Midbrain (tissue), 1 donor: ENCODE data around the gene GAS6.

Experiments used
- DNase-seq: peaks from one replicate; lab custom pipeline; 2025; lab: John Stamatoyannopoulos, UW

GAS6 gene

DNA sequence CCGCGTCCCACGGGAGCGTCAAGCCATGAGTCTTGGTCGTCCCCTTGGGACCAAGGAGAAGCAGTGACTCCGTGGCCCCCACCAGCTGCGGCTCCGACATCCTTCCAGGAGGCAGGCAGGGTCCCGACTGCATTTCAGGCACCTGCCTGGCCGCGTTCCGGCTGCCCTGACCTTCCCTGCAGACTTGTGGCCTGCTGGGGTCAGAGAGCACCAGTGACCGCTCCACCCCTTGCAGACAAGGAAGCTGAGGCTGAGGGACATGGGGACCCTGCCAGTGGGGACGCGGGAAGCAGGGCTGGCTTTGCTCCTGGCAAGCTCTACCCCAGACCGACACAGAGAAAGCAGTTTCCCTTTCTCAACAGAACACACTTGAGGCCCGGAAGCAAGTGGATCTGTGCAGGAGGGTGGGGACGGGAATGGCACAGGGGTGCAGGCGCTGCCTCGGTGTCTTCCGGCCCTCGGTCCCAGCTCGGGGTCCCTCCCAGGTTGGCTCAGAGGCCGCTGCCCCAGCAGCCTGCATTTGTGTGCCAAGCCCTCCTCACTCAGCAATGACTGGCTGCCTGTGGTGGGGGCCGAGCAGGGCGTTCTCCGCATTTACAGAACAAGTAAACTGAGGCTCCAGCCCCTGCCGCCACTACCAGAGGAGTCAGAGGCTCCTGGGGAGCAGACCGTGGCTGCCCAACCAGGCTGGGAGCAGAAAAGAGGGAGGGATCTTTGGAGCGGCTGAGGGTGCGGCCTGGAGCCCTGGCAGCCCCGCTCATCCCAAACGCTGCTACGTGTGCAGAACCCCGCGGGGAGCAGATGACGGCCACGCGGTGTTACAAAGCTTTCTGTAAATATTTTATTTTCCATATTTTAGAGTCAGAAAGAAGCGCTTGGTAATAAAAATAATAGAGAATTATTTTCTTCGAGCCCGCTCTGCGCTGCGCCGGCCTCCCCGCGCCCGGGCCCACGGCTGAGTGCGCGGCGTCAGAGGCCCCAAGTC is 43.9 kb downstream of the GAS6 start:
- no peak for DNase-seq

DNA sequence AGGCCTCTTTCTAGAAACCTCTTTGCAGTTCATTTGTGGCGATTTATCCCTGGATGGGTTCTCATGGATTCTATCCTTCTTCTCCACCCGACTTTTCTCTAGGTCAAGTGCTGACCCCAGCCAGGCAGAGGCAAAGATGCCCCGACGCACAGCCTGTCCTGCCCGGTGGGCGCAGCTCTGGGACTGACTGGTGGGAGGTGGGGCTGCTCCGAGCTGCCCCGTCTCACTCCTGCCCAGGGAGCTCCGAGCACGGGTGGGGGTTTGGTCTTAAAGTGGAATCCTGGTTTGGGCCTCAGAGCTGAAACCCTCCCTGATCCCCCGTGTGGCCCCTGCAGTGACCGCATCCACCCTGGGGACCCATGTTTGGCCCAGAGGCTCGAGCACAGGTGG is 44.5 kb downstream of the GAS6 start:
- DNase-seq, result no peak

DNA sequence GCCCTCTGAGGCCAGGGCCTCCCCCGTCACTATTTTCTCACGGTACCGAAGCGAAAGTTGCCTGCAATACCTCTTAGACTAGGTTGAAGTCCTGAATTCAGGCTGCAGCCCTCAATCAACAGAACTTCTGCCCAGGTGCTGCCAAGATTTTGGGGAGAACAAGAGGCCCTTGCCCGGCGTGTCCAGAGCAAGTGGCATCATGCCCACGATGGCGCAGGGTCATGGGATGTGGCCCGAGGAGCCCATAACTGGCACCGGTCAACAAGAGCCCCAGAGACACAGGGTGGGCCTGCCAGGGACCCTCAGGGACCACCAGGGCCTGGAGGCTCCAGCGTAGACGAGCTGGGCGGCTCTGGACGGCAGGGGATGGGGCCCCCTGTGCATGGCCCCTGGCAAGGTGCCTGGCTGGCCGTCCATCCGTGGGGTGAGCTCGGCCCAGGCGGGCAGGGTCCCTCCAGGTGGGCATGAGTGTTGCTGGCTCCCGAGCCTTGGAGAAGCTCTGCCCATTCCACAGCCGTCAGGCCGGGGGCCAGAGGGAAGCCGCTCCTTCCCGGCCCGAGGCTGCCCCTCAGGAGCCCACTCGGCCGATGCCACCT is 45.1 kb downstream of the GAS6 start:
- no peak for DNase-seq

DNA sequence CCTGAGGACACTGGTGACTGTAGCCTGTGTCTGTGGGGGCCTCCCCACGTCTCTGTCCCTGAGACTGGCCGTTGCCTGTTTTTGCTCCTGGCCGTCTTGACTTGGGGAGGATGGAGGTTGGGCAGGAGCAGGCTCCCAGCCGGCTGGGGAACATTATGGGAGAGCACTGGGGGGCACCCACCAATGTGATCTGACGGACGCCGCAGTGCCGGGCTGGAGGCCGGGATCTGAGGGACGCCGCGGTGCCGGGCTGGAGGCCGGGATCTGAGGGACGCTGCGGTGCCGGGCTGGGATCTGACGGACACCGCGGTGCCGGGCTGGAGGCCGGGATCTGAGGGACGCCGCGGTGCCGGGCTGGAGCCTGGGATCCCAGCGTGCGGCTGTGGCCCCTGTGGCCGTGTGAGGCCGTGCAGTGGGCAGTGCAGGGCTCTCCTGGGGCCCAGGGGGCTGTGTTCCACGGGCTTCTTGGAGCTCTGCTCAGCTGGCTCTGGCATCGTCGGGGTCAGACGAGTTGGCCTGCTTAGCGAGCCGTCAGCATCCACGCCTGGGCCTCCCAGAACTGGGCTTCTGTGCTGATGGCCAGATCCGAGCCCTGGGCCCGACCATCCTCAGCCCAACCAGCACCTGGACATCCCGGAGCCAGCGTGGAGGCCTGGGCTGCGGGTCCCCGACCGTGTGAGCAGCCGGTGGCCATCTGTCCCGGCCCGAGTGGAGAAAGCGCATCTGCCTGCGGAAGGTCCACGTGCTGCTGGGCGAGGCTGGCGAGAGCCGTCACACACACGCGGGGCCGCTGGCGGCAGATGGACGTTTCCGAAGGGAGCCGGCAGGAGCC is 45.8 kb downstream of the GAS6 start:
- no peak for DNase-seq

DNA sequence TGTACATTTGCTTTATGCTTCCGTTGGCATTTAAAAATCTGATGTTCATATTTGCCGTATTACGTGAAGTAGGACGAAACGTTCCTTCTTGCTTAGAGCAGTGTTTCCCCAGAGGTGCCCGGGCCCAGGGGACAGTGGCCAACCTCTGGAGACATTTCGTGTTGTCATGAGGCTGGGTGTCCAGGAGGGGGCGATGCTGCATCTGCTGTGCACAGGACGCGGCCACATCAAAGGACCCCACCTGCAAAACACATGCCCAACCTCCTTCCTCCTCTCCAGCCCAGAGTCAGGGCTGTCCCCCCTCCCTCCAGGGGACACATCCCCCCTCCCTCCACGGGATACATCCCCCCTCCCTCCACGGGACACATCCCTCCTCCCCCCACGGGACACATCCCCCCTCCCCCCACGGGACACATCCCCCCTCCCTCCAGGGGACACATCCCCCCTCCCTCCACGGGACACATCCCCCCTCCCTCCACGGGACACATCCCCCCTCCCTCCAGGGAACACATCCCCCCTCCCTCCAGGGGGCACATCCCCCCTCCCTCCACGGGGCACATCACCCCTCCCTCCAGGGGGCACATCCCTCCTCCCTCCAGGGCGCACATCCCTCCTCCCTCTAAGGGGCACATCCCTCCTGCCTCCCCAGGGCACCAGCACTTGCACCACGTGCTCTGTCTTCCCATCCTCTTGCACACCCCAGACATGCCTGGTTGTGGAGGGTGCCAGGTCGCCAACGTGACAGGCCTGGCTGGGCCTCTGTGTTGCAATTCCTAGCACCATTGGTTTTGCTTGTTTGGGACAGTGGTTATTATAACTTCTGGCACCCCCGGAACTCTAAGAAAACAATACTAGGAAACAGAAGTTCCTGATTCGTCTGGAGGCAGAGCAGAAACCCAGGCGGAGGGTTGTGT is 46.7 kb downstream of the GAS6 start:
- peak; percentile 69 for DNase-seq

DNA sequence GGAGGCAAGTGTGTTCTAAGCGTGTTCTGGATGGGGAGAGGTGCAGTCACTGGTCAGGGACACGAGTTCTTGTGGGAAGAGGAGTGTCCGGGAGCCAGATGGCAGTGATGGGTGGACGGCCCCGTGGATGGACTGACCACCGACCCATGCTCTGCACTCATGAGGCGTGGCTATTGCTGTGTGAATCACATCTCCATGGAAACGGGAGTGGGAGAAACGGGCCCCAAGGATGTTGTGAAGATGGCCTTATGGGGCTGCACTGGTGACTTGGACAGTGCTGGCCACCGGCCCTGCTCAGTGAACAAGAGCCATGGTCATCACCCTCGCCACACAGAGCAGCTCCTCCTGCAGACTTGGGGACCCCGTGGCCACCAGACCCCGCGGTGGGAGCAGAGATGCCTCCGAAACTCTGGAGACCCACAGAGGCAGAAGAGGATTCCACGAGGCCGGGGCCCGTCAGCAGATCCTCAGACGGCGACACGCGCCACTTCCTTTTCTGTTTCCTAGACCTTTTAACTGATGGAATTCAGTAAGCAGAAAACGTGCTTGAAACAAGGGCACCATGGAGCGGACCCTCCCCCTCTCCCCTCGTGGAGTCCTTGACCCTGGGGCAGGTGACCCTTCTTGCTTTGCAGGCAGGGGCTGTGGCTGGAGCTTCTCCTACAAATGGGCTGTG is 47.5 kb downstream of the GAS6 start:
- DNase-seq, result no peak

DNA sequence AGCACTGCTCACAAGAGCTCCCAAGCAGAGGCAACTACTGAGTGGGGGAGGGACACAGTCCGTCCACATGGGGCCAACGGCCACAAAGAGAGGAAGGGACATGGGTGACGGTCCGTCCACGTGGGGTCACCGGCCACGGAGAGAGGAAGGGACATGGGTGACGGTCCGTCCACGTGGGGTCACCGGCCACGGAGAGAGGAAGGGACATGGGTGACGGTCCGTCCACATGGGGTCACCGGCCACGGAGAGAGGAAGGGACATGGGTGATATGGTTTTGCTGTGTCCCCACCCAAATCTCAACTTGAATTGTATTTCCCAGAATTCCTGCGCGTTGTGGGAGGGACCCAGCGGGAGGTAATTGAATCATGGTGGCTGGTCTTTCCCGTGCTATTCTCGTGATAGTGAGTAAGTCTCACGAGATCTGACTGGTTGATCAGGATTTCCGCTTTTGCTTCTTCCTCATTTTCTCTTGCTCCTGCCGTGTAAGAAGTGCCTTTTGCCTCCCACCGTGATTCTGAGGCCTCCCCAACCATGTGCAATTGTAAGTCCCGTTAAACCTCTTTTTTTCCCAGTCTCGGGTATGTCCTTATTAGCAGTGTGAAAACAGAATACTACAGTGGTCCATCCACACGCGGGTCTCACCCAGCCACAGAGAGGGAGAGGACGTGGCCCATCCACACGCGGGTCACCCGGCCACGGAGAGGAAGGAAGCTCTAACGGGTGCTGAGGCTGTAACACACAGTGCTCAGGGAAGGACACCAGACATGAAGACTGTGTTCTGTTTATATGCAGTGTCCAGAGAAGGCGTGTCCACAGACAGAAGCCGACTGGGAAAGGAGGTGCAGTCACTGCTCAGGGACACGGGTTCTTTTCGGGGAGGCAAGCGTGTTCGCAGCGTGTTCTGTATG is 48.5 kb downstream of the GAS6 start:
- no peak for DNase-seq

DNA sequence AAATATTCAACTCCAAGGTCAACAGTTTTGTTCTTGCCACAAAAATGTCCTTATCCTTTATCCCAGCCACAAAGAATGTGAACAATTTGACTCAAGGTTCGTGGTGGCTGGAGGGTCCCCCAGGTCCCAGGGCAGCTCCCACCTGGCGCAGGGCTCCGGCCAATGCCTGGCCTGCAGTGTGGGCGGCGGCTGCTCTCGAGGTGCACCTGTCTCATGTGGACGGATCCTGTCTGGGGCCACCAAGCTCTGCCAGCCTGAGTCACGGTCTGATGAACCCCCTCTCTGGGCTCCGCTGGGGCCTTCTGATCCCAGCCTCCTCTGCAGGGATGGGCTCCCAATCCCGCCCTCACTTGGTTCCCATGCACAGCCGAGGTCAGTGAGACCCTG is 49.4 kb downstream of the GAS6 start:
- DNase-seq, result no peak

DNA sequence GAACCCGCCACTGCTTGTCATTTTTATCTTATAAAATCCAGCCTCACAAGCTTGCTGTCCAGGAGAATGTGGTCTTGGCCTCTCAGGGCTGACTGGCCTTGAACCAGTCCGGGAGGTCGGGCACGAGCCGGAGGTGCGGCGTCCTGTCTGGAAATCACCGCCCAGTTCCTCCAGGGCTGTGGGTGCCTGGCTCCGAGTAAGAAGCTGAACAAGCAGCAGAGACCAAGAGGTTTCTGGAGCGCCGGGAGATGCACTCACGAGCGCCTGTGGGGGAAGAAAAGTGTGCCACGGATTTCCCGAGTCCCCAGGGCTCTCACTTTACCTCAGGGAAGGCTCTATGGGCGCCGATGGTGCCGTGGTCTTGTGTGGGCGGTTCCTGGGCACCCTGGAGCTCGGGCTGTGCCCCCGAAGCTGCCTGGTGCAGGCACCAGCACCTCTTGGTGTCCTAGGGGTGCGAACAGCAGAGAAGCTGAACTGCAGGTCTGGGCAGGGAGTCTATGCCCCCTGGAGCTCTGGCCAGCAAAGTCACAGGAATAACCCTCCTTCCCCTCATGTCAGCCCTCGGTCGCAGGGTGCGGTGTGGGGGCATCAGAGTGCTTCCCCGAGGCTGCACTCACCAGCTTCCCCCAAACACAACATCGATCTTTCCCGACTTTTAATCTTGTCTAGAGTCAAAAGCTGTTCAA is 50.0 kb downstream of the GAS6 start:
- DNase-seq, result no peak

DNA sequence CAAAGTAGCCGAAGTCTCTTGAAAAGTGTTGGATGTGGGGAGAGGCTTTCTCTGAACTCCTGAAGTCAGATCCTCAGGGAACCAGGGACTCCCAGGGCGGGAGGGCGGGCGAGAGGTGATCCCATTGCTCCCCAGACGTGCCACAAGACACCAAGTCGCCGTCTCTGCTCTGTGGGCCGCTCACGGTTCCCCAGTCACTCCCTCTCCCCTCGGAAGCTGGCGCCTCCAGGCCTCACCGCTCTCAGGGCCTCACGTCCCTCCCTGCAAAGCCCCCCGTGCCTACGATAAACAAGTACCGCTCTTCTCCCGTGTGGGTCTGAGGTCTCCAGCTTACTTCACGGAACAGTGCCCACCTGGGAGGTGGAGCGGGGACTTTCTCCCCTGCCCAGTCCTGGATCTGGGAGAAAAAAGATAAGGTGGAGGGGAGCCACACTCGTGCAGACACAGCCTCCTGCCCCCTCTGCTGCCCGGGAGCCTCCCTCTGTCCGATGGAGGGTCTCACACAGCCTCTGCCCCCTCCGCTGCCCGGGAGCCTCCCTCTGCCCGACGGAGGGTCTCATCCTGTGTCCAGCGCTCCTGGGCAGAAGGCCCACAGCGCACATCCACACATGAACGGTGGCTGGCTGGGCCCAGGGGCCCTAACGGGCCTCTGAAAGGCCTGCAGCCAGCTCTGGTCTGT is 50.7 kb downstream of the GAS6 start:
- DNase-seq, result no peak

DNA sequence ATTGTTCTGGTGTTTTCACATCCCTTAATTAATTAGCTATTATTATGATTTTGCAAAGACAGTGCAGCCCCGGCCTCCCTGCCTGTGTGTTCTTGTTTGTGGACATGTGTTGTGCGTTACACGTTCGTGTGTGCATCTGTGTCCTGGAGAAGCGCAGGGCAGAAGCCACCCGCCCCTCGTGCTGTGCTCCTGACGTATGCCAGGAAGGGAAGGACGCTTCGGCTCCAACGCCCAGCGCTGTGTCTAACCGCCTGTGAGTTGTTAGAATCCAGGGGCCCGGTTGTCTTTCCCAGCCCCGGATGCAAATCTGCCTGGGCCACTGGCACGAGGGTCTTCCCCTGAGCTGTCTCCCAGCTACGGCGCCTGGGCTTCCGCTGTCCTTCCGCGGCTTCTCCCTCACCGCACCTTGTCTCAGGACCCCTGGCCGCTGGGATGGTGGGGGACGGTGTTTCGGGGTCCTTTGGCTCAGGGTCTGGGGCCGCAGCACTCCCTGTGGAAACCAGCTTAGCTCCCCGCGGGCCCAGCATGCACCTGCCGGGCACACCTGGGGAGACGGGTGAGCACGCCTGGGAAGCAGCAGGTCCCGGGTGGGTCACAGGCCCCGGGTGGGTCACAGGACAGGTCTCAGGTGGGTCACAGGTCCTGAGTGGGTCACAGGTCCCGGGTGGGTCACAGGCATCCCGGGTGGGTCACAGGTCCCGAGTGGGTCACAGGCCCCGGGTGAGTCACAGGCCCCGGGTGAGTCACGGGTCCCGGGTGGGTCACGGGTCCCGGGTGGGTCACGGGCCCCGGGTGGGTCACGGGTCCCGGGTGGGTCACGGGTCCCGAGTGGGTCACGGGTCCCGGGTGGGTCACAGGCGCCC is 51.5 kb downstream of the GAS6 start:
- no peak for DNase-seq

DNA sequence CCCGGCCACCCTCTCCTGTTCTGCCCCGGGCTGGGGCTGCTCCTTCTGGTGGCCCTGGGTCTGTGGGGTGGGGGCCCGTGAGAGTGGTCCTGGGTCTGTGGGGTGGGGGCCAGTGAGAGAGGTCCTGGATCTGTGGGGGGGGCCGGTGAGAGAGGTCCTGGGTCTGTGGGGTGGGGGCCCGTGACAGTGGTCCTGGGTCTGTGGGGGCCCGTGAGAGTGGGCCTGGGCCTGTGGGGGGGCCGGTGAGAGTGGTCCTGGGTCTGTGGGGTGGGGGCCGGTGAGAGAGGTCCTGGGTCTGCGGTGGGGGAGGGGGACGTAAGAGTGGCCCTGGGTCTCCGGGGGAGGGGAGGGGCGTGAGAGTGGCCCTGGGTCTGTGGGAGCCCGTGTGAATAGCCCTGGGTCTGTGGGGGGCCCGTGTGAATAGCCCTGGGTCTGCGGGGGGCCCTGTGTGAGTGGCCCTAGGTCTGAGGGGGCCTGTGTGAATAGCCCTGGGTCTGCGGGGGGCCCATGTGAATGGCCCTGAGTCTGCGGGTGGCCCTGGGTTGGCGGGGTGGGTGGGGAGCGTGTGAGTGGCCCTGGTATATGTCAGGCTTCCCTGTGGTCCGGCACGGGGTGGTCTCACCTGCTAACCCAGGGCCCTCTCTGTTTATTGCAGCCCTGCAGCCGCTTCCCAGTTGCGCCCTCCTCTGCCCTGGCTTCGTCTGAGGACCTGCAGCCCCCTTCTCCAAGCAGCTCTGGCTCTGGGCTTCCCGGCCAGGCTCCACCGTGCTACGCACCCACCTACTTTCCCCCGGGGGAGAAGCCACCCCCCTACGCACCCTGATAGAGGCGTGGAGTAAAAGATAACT is 52.6 kb downstream of the GAS6 start:
- no peak for DNase-seq

DNA sequence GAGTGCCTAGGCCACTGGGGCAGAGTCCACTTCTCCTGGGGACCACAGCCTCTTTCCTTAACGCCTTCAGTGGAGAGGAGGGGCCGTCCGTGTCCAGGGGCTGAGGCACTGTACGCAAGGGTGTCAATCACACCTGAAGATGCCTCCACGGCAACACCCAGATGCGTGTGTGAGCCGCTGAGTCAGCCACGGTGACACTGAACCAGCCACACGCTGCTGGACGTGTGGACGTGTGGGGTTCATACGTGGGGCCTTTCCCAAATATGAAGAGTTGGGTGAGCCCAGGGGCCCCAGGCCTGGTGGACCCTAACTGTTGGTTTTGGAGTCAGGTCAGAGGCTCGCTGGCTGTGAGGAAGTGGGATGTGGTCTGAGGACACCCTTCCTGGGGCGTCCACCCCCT is 53.2 kb downstream of the GAS6 start:
- DNase-seq, result no peak

DNA sequence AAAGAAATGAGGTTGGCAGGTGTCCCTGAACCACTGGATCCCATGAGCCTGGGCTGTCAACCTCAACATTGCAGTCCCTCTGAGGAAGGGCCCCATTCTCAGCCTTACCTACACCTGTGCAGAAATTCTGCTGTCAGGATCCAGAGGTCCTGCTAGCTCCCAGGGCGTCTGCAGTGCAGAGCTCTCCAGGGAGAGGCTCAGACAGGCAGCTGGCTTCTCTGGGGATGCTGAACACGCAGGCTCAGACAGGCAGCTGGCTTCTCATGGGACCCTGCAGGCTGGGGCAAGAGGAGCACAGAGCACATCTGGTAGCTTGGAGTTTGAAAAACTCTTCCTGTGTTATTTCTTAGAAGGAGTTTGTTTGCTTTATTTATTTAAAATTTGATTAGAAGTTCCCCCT is 53.9 kb downstream of the GAS6 start:
- no peak for DNase-seq

DNA sequence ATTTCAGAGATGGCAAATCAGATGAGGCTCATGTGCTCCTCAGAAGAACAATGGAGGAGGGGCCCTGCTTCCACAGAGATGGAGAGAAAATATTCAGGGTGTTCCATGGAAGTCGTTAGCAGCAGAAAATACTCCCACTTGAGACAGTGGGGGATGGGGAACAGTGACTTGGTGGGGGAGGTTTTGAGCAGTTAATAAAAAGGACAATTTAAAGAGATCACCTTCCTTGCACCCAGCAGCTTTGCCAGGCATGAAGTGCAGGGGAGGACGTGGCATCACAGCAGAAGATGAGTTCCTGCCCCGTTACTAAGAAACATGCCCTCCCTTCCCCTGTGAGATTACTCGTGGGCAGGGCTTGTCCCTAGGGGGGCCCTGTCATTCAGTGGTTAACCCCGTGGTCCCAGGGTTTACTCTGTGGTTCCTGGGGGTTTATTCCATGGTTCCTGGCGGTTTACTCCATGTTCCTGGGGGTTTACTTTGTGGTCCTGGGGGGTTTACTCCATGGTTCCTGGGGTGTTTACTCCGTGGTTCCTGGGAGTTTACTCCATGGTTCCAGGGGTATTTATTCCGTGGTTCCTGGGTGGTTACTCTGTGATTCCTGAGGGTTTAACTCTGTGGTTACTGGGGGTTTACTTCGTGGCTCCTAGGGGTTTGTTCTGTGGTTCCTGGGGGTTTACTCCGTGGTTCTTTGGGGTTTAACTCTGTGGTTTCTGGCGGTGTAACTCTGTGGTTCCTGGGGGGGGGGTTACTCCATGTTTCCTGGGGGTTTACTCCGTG is 55.6 kb downstream of the GAS6 start:
- no peak for DNase-seq

DNA sequence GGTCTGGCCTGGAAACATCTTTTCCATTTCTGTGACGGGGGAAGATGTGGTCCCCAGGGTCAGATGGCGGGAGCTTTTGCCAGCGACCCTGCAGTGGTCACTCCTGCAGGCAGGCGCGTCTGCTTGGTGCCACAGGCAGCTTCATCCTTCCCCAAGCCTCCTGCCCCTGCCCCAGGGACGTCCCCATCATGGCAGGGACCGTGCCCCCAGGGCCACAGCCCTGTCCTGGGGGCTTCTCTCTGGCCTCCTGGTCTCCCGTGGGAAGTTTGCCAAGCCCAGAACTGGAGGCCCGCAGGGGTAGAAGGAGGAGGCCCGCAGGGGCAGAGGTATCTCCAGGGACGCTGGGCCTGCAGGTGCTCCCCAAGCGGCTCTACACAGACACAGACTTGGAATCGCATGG is 57.4 kb downstream of the GAS6 start:
- no peak for DNase-seq
